ENCODE results near the gene AVPR1B. TPM values are rescaled to one million over a fixed set of nuclear protein-coding genes. Genes with fewer than 3 reads are reported as not detected.
A peak's percentile ranks its signal among the peaks of the same experiment; 100 is the strongest.

Gene AVPR1B
- total and polyA plus RNA-seq, 8 donors: 0.29 to 1.3 (median 0.80) TPM; not detected in 4

DNA sequence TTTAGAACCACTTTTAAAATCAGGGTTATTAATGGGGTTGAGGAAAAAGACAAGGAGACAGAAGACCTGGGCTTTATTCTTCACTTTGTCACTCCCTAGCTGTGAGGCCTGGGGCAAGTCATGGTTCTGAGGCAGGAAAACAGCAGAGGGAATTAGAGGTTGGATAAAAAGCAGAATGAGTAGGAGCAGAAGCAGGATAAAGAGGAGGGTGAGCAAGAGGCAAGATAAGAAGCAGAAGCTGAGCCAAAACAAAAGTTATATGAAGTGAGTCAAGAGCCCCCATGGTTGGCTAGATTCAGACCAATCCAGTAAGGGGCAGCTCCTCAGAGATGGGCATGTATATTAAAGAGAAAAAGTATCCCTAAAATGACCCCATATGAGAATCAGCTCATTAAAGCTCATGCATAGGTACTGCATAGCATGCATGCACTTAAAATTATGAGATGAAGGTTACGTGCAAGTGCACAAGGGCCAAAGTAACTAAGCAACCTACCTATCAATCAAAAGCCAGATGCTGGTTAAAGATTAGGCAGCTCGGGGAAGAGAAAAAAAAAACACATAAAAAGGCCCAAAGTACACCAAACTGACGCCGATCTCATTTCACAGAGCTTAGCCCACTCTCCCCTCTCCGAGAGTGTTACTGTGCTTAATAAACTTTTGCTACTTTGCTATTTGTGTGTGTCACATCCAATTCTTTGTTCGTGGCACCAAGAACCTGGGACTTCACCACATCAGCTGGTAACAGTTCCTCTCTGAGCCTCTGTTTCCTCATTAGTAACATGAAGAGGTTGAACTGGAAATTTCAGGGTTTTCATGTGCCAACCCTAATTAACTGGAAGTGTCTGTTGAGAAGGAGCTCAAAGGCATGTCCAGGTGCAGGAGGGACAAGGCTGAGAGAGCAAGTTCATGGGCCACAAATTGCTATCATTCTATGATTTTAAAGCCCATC is 2.2 kb downstream of the AVPR1B start:
- Histone ChIP-seq H3K36me3 (no peaks in the 10 kb centered on the region), H3K9me3 (no peaks in the 10 kb centered on the region), H3K27me3 (peaks cover 0 to 36% (median 13%) of the 10 kb centered on the region in 3 donors), H3K4me3 (no peak overlapping the region), H3K27ac (no peak overlapping the region), H3K4me1 (peaks cover 20 to 31% (median 25%) of the 10 kb centered on the region in 4 donors)
- no peak for TF ChIP-seq EP300 (IDR thresholded peaks at IDR 0.05)
- no peak for TF ChIP-seq POLR2A (IDR thresholded peaks at IDR 0.05)
- TF ChIP-seq POLR2AphosphoS5 (IDR thresholded peaks at IDR 0.05): no peak
- TF ChIP-seq, protein P1, sequence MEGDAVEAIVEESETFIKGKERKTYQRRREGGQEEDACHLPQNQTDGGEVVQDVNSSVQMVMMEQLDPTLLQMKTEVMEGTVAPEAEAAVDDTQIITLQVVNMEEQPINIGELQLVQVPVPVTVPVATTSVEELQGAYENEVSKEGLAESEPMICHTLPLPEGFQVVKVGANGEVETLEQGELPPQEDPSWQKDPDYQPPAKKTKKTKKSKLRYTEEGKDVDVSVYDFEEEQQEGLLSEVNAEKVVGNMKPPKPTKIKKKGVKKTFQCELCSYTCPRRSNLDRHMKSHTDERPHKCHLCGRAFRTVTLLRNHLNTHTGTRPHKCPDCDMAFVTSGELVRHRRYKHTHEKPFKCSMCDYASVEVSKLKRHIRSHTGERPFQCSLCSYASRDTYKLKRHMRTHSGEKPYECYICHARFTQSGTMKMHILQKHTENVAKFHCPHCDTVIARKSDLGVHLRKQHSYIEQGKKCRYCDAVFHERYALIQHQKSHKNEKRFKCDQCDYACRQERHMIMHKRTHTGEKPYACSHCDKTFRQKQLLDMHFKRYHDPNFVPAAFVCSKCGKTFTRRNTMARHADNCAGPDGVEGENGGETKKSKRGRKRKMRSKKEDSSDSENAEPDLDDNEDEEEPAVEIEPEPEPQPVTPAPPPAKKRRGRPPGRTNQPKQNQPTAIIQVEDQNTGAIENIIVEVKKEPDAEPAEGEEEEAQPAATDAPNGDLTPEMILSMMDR (IDR thresholded peaks at IDR 0.05): no peak
- intact Hi-C loops (cut with DNase I; ENCODE audit: low total_unique reads): no loop called here
- 68 to 79% (median 78%) methylated on average over 6 of the region's 6 CpGs for WGBS, 5 donors
- DNase-seq: no peak

DNA sequence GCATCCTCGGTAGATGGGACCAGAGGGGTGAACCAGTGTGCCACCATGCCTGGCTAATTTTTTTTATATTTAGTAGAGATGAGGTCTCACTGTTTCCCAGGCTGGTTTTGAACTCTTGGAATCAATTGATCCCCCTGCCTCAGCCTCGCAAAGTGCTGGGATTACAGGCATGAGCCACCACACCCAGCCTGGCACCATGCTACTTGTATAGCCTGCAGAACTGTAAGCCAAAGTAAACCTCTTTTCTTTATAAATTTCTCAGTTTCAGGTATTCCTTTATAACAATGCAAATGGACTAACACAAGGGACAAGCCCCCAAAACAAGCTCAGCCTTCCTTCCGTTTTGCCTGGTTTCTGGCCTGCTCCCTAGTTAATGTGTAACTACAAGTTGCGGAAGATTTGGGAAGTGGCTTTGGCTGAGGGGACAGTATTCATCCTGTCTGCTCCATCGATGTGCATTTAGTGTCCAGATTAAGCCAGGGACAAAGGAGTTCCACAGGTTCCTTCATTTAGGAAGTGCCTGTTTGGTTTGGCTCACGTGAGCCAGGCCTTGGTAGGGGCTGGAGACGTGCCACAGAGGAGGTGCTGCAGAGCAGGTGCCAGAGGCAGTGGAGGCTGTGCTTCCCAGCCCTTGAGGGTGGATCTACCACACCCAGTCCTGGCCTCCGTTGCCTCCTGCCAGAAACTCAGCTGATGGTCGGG is 4.4 kb downstream of the AVPR1B start:
- Histone ChIP-seq H3K4me3 (no peak overlapping the region), H3K9me3 (no peaks in the 10 kb centered on the region), H3K4me1 (peaks cover 17 to 27% (median 21%) of the 10 kb centered on the region in 4 donors), H3K27me3 (peaks cover 0 to 18% (median 9%) of the 10 kb centered on the region in 3 donors), H3K36me3 (no peaks in the 10 kb centered on the region), H3K27ac (peak overlapping the region in 2 of 5 donors; percentile 24 to 30)
- TF ChIP-seq, protein P1 (IDR thresholded peaks at IDR 0.05): no peak
- TF ChIP-seq POLR2AphosphoS5 (IDR thresholded peaks at IDR 0.05): peak in 1 of 3 donors; percentile 56
- DNase-seq: peak; percentile 59 to 93
- 36 to 58% (median 39%) methylated on average over 7 to 9 of the region's 9 CpGs for WGBS, 5 donors
- intact Hi-C loops (cut with DNase I; ENCODE audit: low total_unique reads): no loop called here

DNA sequence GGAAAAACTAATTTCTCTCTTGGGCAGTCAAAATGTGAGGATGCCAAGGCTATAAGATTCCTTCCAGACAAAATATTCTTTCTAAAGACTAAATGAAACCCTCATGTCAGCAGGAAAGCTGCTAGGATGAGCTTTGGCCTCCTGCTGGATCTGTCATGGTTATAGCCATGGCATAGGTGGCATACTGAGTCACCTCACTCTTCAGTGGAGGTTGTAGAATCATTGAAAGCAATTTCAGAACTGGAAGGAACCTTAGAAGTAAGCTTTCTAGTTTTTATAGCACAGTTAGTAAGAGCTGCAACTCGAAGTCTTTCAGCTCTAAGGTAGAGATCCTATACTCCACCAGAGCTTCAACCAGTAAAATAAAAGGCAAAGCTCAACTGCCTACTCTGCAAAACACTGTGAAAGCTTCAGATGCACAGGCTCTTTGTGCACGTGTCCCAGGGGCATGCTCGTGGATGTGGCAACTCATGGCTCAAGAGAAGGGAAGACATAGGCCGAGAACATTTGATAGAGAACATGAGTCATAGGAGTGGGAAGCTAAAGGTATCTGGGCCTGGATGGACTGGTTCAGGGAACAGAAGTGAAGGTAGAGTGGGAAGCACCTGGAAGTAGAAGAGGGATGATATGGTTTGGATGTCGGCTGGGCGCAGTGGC is 5.8 kb downstream of the AVPR1B start:
- TF ChIP-seq, protein P1 (IDR thresholded peaks at IDR 0.05): no peak
- no peak for TF ChIP-seq POLR2A (IDR thresholded peaks at IDR 0.05)
- no peak for TF ChIP-seq EP300 (IDR thresholded peaks at IDR 0.05)
- no peak for TF ChIP-seq POLR2AphosphoS5 (IDR thresholded peaks at IDR 0.05)
- 82 to 90% (median 88%) methylated on average over 6 of the region's 6 CpGs for WGBS, 5 donors
- peaks cover 6 to 19% (median 10%) of the 10 kb centered on the region in 4 donors for H3K4me1 ChIP-seq
- peaks cover 0 to 4% (median 0%) of the 10 kb centered on the region in 3 donors for H3K27me3 ChIP-seq
- no peak overlapping the region for H3K27ac ChIP-seq
- no peak overlapping the region for H3K4me3 ChIP-seq
- H3K36me3 ChIP-seq: no peaks in the 10 kb centered on the region
- intact Hi-C loops (cut with DNase I; ENCODE audit: low total_unique reads): no loop called here
- DNase-seq: no peak
- H3K9me3 ChIP-seq: no peaks in the 10 kb centered on the region

DNA sequence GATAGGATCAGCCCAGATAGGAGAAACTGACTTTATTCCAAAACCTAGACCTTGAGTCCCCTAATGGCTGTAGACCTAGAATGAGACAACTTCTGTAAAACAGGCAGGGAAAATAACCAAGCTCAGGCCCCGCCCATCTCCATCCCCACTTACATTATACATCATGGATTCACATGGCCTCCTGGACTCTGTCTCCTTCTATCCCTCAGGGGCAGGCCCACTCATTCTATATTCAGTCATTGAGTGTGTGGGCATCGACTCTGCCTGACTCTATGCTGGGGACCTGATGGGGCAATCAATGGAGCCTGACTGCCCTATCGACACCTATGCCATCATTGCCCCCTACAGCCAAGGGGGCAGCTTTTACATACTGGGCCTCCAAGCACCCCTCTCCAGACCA is 6.4 kb downstream of the AVPR1B start:
- Histone ChIP-seq H3K4me1 (peaks cover 6 to 21% (median 12%) of the 10 kb centered on the region in 4 donors), H3K27me3 (no peaks in the 10 kb centered on the region), H3K27ac (no peak overlapping the region), H3K36me3 (no peaks in the 10 kb centered on the region), H3K9me3 (no peaks in the 10 kb centered on the region), H3K4me3 (no peak overlapping the region)
- WGBS, 5 donors: 89 to 97% (median 94%) methylated on average over 3 of the region's 3 CpGs
- intact Hi-C loops (cut with DNase I; ENCODE audit: low total_unique reads): no loop called here
- no peak for DNase-seq
- TF ChIP-seq POLR2A (IDR thresholded peaks at IDR 0.05): no peak
- TF ChIP-seq, protein P1 (IDR thresholded peaks at IDR 0.05): no peak
- no peak for TF ChIP-seq POLR2AphosphoS5 (IDR thresholded peaks at IDR 0.05)
- TF ChIP-seq EP300 (IDR thresholded peaks at IDR 0.05): no peak

Measured in stomach (tissue), 9 donors.